ACHN (cell line): ENCODE results near the gene NLN.
"Not testable (repeated sequence)": the region's sequence is repeated elsewhere in the genome, so short reads cannot be mapped to it uniquely, and the experiment has no call there.

Experiments used
- DNase-seq: peaks from one replicate; pipeline ENCODE4 v3.0.0-alpha.2; 2015
- in situ Hi-C: cut with HindIII; loops from 2 replicates; pipeline ENCODE4 v1.10.0; 2017; ENCODE audit warnings: low sequenced_read_pairs, low pct_ligation_motif_present, low pct_unique_long_range_greater_than_20kb

The NLN gene

DNA sequence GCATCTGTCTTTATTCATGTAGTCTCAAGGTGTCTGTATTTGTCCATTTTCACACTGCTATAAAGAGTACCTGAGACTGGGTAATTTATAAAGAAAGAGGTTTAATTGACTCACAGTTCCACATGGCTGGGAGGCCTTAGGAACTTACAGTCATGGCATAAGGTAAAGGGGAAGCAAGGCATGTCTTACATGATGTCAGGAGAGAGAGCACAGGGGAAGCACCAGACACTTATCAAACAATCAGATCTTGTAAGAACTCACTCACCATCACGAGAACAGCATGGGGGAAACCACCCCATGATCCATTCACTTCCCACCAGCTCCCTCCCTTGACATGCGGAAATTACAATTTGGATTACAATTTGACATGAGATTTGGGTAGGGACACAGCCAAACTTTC is 44.2 kb downstream of the NLN start:
- in situ Hi-C loops: no loop called here

GRCh38 chr5:65766781-65767180 is 44.8 kb downstream of the NLN start:
- in situ Hi-C loops: no loop called here
- DNase-seq: no peak

More for the DNA sequence above, 44.2 kb downstream of the NLN start:
- no peak for DNase-seq

DNA sequence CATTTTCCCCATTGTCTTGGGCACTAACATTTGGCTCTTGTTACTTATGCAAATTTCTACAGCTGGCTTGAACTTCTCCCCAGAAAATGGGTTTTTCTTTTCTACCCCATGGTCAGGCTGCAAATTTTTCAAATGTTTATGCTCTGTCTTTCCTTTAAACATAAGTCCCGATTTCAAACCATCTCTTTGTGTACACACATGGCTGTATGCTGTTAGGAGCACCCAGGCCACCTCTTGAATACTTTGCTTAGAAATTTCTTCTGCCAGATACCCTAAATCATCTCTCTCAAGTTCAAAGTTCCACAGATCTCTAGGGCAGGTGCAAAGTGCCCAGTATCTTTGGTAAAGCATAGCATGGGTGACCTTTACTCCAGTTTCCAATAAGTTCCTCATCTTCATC is 45.6 kb downstream of the NLN start:
- in situ Hi-C loops: no loop called here
- DNase-seq: no peak

- in situ Hi-C loops: no loop called here
- no peak for DNase-seq
These were observed 46.8 kb downstream of the NLN start for GRCh38 chr5:65768723-65769346.

DNA sequence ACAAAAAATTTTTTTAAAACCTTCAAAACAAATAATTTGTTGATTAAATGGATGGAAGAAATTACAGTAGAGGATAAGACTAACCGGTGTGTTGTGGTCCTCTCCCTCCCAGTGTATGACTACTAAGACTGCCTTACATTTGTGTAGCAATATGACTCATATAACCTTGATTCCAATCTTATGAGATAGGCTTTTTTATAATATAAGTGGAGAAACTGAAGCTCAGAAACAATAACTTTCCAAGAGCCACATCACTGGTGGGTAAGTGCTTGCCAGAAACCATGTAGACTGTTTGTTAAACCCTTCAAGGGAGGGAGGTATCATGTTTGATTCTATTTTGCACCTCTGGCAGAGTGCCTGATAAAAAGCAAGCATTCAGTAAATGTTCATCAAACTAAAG is 47.5 kb downstream of the NLN start:
- in situ Hi-C loops: no loop called here
- DNase-seq: peak; percentile 70

- DNase-seq: no peak
- in situ Hi-C loops: no loop called here
These were observed 49.3 kb downstream of the NLN start for GRCh38 chr5:65771266-65771665.

- in situ Hi-C loops: not testable (repeated sequence)
These were observed 51.0 kb downstream of the NLN start for GRCh38 chr5:65772963-65773362.

DNA sequence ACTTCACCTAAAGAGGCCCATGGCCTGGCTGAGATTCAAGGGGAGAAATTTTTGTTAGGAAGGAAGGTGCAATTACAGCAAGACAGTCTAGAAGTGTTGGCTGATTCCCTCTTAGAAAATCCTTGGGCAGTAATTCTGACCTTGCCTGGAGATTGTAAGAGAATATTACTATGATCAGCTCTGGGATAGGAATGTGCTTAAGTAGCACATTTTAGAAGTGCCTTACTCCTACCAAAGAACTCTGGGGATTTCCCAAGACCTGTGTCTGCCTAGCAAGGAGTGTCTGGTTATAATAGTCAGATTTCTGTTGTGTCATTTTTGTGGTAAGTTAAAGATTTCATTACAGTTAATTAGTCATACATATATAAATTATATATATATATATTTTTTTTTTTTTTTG is 52.3 kb downstream of the NLN start:
- in situ Hi-C loops: no loop called here
- DNase-seq: peak; percentile 6

More at GRCh38 chr5:65772963-65773362, 51.0 kb downstream of the NLN start:
- not testable (repeated sequence) for DNase-seq

DNA sequence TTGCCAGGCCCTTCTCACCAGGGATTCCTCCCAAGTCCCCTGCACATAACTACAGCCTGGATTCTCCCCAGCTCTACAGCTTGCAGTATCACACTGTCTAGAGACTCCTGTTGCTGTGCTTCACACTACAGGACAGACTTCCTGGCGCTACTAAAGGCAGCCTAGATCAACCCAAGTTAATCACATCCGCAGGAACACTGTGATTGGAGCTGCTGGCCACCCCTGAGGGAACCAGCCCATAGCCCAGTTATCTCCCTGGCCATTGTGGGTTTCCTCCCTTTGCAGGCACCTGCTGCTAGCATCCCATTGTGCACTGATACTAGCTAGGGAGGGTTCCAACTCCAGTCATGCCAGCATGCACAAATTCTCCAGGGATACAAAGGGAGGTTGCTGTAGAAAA is 53.5 kb downstream of the NLN start:
- no peak for DNase-seq
- in situ Hi-C loops: no loop called here

DNA sequence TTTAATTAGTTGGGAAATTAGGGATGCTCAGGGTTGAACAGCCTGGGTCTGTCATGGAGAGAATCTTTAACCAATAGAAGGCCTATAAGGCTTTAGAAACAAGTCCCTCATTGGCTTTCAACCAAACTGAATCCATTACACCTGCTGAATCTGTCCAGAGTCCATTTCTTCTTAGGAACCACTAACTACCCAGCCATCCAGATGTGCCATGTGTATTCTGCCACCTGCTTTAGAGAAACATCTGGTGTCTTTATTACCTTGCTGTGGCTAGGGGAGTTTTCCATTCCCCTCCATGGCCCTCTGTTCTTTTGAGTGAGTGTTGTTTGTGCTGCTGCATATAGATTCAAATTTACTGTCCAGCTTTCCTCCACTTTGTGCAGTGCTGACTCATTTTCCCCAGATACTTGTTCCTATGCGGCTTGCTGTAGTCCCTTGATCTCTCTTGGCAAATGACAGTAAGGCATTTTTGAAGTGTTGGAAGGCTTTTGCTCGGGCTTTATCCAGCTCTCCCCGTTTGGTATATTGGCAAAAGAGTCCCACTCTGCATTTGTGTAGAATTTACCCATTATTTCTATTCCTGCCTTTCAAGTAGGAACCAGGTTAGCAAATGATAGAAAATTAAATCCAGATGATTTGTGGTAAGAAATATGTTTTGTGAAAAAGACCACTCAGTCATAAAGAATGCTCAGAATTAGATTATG is 54.6 kb downstream of the NLN start:
- DNase-seq: no peak
- in situ Hi-C loops: no loop called here

- no peak for DNase-seq
- in situ Hi-C loops: no loop called here
These were observed 56.1 kb downstream of the NLN start for GRCh38 chr5:65778126-65778525.

GRCh38 chr5:65779643-65780042 is 57.6 kb downstream of the NLN start:
- in situ Hi-C loops: no loop called here
- no peak for DNase-seq

DNA sequence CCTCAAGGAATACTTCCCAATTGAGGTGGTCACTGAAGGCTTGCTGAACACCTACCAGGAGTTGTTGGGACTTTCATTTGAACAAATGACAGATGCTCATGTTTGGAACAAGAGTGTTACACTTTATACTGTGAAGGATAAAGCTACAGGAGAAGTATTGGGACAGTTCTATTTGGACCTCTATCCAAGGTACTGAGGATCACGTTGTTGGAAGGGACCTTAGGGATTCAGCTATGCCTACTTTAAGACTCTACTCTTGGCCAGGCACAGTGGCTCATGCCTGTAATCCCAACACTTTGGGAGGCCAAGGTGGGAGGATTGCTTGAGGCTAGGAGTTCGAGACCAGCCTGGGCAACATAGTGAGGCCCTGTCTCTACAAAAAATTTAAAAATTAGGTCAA is 66.3 kb downstream of the NLN start:
- DNase-seq, in situ Hi-C loops: not testable (repeated sequence)

DNA sequence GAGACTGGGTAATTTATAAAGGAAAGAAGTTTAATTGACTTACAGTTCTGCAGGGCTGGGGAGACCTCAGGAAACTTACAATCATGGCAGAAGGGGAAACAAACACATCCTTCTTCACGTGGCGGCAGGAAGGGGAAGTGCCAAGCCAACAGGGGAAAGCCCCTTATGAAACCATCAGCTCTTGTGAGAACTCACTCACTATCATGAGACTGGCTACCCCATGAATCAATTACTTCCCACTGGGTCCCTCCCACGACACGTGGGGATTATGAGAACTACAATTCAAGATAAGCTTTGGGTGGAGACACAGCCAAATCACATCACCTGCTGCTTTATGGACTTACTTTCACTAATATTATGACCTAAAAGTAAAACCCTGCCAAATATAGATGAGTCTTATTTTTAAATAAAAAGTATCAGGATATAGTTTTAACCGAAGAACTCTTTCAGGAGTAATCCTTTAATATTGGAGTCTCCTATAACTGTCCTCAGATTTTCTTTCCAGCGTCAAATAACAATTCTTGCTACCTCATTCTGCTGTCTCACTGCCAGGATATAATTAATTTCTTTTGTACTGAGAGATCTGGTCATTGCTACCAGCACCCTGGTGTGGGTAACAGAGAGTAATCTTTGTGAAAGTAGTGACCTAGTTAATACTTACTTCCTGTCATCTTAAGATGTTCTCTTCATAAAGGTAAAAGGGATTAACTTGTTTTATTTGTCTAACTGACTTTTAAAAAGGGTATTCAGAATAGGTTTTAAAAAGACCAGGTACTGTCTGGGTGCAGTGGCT is 68.6 kb downstream of the NLN start:
- DNase-seq: no peak
- in situ Hi-C loops: no loop called here

DNA sequence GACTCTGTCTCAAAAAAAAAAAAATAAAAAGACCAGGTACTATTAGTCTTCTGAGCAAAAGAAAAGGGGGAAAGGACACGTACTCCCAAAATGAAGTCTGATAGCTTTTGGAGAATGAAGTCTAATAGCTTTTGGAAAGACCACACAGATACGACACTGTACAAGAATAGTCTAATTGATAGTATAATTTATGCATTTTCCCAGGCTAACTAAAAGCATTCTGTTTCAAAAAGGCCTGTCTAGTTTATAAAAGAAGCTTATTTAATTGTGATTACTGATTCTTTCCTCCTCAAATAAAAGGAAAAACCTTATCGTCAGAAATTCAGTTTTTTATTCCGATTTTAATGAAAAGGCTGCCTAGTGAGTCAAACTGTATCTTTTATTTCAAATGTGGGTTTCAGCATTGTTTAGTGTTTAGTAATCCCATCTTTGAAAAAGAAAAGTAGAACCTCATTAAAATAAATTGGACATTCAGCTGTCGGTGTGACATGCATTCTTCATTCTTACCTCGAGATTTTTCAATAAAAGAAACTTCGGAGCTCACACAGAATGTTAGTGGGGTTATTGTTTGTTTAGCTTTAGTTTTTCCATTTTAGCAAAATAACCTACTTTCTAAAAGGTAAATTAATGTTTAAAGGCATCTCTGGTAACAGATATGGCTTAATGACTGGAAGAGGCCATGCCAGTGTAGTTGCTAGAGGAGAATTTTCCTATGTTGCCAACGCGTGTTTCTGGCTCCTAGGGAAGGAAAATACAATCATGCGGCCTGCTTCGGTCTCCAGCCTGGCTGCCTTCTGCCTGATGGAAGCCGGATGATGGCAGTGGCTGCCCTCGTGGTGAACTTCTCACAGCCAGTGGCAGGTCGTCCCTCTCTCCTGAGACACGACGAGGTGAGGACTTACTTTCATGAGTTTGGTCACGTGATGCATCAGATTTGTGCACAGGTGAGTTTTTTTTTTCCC is 70.0 kb downstream of the NLN start:
- DNase-seq: no peak
- in situ Hi-C loops: no loop called here

GRCh38 chr5:65796269-65796668 is 74.3 kb downstream of the NLN start:
- DNase-seq: no peak
- in situ Hi-C loops: no loop called here

DNA sequence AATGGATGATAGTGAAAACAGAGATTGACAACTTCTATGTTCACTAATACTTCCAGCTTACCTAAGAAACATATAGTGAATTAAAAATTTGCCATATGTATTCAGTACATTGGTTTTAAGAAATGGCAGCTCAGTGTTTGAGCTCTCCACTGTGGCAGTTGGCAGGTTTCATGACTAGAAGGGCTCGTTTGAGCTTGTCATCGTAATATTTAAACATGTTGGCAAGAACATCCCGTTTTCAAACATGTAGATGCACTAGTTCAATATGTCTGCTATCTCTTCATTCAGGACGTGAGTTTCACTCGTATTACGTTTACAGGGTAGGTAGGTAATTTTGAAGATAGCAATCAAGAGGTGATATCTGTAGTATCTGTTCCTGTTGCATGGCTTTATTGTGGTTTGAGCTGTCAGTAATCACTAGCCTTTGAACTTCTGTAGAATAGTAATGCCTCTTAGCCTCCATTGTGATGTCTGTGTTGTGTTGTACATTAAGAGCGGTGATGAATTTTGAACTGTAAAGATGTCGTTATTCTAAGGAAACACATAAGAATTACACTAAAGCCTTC is 74.8 kb downstream of the NLN start:
- in situ Hi-C loops: no loop called here

GRCh38 chr5:65797481-65797880 is 75.5 kb downstream of the NLN start:
- in situ Hi-C loops: no loop called here
- DNase-seq: no peak

More for the DNA sequence above, 74.8 kb downstream of the NLN start:
- DNase-seq: no peak
